ENCODE measurements around the gene SYNJ2.

SYNJ2 gene

DNA sequence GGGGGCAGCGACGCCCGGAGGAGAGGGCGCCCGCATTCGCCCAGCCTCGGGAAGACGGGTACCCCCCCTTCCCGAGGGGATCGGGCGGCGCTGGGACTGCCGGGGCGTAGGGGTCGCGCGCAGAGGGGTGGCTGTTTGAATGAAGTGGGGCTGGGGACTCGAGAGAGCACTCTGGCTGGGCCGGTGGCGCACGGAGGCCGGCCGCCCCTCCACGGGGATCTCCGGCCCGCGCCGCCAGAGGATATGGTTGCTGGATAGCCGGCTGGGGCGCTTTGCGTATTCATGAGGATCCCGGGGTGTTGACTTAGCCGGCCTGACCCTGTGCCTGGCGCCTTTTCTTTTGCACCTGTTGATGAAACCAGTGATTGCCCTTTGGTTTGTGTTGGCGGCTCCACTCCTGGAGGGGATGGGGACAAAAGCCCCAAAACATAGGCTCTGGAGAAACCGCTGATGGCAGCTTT is 469 bp downstream of the SYNJ2 start:
- no peak for DNase-seq (ENCODE audit: low read depth in 3 of 3)

DNA sequence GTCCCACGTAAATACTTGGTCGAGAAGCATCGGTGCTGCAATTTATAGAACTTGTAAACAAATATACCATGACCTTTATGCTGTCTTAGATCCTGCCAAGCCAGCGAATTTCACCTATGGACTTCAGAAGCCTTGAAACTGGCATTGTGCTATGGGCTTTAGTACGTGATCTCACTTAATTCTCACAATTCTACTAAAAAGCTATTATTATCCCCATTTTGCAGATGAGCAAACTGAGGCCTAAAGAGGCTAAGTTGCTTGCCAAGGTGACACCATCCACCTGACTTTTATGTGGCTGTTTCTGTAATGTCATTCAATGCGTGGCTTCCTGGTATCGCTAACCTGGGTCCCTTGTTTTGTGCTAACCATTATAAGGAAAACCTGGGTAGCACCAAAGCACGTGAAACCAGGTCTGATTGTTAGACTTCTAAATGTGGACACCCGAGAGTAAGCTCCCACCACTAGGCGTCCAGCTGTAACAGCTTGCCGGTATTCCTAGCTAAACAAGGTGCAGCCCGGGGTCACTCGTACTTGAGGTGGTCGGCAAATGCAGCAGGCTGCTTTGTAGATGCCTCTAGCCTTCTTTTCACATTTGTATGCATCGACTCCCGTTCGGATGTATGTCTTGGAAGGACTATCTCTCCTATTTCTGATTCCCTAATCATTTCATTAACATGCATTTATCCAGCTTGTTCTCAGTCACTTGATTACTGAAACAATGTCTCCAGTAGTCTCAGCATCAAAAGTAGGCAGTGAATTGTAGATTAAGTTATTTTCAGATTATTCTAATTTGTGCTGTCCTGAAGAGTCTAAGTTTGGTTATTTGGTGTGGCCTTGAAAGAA is 1.1 kb downstream of the SYNJ2 start:
- no peak for DNase-seq (ENCODE audit: low read depth in 3 of 3)

DNA sequence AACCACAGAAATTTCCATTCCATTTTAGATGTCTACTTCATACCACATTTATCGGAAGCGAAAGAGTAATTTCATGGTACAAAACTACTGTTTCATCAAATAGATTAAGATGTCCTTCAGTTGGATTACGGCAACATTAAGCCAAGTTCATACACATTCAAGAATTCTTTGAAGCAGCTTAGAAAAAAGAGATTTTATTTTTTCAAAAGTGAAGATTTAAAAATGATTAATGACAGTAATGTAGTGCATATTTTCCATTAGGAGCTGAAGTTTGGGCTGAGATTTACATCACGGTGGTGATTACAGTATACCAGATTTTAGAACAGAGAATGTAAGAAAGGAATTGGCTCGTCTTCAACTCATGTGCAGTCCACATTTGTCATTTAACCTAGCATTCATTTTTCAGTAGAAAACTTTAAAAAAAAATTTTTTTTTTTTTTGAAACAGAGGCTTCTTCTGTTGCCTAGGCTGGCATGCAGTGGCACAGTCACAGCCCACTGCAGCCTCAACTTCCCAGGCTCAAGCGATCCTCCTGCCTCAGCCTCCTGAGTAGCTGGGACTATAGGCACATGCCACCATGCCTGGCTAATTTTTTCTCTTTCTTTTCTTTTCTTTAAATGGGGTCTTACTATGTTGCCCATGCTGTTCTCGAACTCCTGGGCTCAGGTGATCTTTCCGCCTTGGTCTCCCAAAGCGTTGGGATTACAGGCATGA is 1.9 kb downstream of the SYNJ2 start:
- DNase-seq (ENCODE audit: low read depth in 3 of 3), result no peak

DNA sequence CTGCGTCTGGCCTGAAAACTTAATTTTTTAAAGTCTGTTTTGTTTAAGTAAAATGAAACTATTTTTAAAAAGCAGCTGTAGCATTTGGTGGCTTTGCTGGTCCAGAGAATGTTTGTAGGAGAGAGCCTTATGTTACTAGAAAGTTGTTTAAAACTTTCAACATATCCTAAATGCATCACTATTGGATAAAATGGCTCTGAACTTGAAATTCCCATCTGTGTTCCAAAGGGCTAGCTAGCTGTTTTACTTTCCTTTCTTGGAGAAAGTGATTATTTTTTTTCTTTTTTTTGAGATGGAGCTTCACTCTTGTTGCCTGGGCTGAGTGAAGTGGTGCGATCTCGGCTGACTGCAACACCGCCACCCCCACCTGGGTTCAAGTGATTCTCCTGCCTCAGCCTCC is 2.5 kb downstream of the SYNJ2 start:
- DNase-seq (ENCODE audit: low read depth in 3 of 3), result no peak

DNA sequence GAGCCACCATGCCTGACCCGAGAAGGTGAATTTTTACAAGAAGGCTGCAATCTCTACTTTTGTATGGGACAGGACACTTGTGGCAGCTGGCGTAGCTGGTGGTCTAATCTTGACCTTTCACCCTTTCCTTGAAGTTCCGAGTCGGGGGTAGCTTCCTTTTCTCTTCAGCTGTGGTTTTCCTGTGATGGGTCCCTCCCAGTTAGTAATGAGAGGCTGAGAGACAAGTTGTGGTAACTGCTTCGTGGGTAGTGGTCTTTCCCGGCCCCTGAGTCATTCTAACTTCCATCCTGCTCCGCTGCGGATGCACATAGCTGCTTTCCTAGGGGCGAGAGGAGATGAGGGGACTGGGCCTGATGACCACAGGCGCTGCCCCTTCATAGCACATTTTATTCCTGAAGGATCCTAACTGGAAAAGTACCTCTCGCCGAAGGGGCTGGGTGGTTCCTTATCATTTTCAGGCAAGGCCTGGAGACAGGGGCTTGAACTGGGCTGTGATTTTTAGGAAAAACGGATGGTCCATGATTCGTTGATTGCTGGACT is 3.1 kb downstream of the SYNJ2 start:
- no peak for DNase-seq (ENCODE audit: low read depth in 3 of 3)

DNA sequence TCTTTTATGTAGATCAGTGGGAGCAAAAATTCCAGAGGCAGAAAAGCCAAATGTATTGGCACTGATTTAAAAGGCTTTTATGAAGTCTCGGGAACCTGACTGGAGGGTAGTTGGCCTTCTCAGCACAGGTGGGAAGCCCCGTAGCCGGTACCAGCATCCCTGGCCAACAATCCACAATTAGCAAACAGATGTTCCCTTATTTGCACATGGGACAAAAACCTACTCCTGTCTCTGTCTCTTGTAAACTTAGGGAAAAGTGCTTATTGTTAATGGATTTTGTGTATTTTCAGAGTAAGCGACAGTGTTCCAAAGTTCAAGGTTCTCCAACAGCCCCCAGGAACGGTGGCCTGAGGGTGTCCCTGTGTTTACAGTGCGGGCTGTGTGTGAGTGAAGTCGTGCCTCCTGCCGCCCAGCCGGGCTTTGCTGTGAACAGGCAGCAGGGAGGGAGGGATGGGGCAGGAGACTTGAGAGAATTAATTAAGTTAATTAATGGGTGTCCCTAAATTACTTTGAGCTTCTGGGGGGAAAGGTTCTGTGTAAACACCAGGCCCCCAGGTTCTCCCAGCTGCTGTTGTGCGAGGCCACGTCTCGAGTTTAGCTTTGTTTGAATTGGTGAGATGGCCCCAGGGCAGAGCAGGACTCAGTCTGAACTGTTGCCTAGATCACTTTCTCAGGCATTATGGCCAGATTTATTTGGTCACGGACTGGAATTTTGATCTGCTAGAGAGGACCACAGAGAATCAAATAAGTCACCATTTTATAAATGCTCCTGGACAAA is 3.9 kb downstream of the SYNJ2 start:
- no peak for DNase-seq (ENCODE audit: low read depth in 3 of 3)

DNA sequence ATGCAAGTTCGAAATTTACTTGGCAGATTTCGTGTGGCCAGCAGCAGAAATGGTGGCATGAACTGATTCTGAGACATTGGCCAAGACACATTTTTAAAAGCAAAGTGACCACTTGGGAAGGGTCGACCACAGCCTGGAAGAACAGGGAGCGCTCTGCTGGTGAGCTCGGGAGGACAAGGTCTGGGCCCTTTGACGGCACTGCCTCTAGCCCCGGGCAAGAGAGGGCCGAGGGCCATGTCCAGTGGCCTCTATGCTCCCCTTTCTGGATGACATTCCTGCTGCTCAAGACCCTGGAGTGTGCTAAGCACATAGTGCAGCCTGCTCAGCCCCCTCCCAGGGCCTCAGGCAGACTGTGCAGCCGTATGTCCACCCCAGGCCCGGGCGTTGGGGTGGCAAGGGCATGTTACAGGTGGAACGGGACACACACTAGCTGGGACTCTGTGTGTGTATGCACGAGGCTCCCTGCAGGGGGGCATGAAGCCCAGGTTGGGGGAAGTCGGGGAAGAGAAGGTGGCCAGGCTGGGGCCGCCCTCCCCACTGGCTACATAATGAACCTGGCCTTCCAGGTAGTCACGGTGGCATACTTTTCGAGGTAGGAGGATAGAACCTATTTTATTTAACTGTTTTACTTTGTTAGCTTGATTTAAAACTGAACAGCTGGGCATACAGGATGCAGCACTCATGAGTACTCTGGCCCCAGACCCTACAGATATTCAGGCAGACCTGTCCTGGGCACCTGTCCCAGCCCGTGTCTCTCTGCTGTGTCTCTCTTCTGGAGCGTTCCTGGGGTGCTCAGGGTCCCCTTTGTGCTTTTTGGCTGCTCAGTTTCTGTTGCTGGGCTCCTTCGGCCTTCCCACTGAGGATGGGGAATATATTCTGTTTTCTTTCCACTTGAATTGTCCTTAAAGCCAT is 6.4 kb downstream of the SYNJ2 start:
- no peak for DNase-seq (ENCODE audit: low read depth in 3 of 3)

DNA sequence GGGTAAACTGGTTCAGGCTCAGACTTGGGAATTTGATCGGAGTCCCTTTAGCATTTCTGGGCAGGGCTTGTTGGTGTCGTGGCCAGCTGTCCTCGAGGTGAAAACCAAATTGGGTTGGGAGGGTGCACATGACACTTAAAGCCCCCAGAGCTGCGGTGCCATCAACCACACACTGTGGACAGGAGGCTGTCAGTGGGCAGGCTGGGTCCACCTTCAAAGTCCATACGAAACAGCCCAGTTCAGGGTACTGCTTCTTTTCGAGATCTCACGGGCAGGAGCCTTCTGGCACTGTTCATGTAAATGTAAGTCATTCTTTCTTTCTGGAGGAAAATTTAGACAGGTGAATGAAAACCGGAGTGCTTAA is 7.0 kb downstream of the SYNJ2 start:
- no peak for DNase-seq (ENCODE audit: low read depth in 3 of 3)

DNA sequence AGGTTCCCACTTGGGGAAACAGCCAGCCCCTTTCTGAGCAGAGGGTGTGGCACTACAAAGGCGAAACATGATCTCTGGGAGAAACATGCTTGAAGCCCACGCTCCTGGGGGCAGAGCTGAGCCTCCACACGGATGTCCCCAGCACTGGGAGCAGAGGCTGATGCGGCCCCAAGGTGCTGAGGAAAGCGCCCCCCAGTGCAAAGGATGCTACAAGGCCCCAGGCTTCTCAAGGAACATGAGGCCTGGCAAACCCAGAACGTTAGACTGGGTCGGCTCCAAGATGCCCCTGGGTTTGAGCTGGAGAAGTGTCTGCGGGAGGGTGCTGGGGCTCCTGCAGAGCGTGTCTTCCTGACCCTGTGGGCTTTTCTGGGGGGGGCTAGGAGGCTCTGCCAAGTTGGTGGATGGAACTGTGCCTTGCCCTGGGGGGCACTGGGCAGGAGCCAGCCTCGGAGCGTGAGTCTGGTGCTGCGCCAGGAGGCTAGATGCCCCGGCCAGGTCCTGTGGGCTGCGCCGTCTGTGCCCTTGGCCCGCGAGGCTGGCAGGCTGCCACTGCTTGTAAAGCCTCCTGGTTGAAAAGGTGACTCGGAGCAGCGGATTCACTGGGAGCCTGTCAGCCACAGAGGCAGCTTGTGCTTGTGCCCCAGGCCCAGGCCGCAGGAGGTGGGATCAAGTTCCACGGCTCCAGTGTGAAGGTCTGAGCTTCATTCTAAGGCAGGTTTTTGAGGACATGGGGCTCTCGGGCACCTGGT is 8.1 kb downstream of the SYNJ2 start:
- DNase-seq (ENCODE audit: low read depth in 3 of 3), result no peak

DNA sequence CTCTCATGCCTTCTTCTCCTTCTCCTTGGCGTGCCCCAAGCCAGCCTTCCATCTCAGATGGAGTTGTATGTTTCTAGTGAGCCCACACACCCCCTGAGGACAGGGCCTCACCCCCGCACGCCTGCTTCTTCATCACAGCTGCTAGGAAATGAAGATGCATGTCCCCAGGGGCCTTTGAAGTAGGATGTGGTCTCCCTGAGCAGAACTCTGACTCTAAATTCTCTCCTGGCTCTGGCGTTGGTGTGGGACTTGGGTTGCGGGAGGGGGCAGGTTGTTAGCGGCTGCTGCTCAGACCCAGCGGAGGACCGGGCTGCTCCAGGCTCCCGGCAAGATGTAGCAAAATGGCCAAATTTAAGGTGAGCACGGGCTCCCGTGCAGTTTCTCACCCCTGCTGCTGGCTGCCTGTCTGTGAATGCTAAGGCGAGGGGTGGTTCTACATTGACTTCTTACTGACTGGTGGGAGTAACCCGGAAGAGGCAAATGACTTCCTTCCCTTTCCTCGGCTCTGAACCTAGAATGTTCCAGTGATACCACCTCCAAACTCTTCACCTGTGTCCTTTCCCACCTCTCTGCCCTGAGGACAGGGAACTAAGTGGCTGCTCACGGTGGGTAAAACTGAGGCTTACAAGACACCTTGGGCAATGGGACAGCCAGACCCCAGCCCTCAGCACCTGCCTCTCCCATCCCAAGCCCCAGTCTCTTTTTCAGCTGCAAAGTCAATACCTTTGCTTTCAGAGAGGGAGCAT is 8.8 kb downstream of the SYNJ2 start:
- DNase-seq (ENCODE audit: low read depth in 3 of 3), result peak in 1 of 3 donors; percentile 23

DNA sequence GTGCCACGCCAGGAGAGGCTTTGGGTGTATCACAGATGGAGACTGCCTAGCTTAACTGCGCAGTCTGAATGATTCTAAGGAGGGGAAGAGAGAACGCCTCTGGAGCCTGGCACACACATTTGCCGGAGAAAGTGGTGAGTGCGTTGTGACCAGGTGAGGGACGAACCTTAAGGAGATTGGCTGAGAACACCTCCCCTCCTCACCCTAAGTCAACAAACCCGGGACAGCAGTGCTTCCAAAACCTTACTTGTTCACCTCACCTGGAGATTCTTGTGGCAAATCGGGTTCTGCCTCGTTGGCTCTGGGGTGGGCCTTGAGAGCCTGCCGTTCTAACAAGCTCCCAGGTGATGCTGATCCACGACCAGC is 9.4 kb downstream of the SYNJ2 start:
- DNase-seq (ENCODE audit: low read depth in 3 of 3), result no peak

DNA sequence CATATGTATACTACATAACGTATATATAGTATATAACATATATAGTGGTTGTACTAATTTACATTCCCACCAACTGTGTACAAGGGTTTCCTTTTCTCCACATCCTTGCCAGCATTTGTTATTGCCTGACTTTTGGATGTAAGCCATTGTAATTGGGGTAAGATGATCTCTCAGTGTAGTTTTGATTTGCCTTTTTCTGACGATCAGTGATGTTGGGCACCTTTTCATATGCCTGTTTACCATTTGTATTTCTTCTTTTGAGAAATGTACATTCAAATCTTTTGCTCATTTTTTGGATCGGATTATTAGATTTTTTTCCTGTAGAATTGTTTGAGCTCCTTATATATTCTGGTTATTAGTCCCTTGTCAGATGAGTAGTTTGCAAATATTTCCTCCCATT is 11.4 kb downstream of the SYNJ2 start:
- no peak for DNase-seq (ENCODE audit: low read depth in 3 of 3)

DNA sequence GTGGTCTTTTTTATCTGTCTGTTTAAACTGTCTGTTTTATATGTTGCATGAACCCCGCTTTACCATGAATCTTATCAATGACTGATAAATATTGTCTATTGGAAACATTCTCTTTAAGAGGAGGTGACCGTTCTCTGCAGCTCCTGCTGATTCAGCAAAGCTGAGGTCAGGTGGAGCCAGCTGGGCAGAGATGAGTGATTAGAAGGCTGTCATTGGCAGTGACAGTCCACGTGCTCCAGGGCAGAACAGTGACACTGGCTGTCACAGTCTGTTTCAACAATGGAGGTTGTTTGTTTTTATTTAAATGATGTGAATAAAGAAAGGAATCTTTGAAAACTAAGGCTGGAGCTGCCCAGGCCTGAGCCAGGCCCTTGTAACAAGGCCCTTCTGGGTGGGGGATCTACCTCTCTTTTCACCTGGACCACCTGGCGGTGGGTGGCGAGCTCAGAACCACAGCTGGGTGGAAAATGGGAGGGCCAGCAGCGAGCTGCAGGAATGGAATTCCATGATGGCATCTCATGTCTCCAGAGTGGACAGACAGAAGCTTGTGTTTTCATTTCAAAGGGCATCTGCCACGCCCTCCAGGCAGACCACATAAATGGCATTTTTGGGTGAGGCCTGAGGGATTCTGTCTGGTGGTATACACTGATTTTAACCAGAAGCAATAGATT is 12.6 kb downstream of the SYNJ2 start:
- DNase-seq (ENCODE audit: low read depth in 3 of 3), result no peak

DNA sequence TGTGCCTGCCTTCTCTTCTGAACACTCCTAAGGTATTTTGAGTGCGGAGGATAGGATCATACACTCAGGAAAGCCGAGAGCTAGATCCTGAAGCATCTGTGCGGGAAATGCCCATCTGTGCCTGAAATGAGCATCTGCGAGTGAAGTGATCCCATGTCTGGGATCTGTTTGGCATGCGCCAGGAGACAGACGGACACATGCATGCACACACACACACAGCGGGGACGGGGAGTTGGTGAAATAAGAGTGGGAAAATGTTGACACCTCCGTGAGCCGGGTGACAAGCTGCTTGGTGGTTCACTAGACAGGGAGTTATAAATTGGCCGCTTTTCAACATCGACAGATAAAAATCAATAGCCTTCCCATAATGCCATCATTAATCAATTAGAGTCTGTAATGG is 13.8 kb downstream of the SYNJ2 start:
- DNase-seq (ENCODE audit: low read depth in 3 of 3), result no peak

DNA sequence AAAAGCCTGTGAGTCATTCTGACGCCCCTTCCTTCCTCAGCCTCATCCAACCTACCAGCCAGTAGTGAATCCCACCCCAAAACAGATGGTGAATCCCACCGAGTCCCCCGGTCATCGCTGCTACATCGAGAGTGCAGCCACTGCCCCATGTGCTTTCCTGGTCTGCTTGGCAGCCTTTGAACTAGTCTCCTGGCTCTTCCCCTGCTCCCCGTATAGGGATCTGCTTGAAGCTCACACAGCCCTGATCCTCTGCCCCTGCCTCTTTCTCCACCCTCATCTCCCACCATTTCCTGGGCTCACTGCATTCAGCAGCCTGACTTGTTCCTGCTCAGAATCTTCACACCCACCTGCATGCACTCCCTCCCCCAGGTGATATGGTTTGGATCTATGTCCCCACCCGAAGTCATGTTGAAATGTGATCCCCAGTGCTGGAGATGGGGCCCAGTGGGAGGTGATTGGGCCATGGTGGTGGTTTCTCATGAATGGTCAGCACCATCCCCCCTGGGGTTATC is 14.6 kb downstream of the SYNJ2 start:
- DNase-seq (ENCODE audit: low read depth in 3 of 3), result no peak

DNA sequence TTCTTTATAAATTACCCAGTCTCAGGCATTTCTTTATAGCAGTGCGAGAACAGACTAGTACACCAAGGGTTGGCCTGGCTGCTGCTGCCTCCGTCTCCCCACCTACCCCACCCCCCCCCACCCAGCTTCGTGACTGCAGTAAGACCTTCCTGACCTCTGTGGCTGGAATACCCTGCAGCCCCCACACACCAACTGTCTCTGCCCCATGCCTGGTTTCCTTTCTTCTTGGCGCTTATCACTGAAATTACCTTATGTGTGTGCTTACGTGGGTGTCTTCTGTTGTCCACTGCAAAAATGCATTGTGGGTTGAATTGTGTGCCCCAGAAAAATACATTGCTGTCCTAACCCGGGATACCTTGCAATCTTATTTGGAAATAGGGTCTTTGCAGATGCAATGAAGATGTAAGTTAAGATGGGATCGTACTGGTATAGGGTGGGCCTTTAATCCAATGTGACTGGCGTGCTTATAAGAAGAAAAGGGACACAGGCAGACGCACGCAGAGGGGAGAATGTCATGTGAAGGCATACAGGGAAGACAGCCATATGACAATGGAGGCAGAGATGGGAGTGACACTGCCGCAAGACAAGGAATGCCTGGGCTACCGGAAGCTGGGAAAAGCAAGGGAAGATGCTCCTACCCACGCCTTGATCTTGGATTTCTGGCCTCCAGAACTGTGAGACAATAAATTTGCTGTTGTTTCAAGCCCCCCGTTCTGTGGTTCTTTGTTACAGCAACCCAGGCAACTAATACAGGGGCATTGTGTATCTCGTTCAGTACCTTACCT is 15.4 kb downstream of the SYNJ2 start:
- DNase-seq (ENCODE audit: low read depth in 3 of 3), result no peak

DNA sequence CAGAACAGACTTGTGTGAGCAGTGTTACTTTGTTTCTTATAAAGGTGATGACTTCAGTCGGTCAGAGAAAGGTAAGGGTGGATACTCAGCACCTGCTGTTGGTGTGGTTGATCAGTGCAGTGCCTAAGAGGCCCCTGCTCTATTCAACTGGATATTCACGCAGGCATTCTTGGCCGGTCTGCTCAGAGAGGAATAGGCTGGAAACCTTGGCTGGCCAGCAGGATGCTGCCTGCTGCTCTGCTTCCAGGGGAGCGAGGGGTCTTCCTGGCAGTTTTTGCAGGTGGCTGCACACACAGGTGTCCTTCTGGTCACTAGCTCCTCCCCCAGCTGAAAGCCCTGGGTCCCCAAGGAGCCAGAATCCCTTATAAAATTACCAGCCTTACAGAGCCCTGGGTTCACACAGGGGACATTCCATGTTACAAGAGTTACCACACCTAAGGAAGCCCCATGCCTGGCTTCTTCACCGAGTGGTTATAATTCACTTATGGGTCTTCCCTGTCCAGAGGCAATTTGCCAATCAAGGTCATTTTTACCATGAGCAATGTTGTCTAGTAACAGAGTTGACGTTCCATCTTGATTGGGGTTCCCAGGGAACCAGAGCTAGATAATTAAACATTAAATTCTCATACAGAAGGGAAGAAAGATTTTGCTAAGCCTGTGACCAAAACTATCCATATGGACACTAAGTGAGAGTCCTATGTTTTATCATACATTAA is 16.4 kb downstream of the SYNJ2 start:
- no peak for DNase-seq (ENCODE audit: low read depth in 3 of 3)
